ENCODE data around the gene IL21R.

- TF ChIP-seq CTCF (conservative IDR thresholded peaks at IDR 0.05) (no peak), EZH2 (IDR thresholded peaks at IDR 0.05; ENCODE audit: low read depth) (no peak)
Observed at GRCh38 chr16:27370318-27370717, 31.7 kb upstream of the IL21R start.
